SIG-M5 treated with dmso at 0.1 percent for 504 hours (cell line): ENCODE results near the gene HORMAD2.

Source experiments
- DNase-seq: peaks from one replicate; lab custom pipeline; 2025; ENCODE audit not compliant: unreplicated experiment; lab: John Stamatoyannopoulos, UW

The HORMAD2 gene

DNA sequence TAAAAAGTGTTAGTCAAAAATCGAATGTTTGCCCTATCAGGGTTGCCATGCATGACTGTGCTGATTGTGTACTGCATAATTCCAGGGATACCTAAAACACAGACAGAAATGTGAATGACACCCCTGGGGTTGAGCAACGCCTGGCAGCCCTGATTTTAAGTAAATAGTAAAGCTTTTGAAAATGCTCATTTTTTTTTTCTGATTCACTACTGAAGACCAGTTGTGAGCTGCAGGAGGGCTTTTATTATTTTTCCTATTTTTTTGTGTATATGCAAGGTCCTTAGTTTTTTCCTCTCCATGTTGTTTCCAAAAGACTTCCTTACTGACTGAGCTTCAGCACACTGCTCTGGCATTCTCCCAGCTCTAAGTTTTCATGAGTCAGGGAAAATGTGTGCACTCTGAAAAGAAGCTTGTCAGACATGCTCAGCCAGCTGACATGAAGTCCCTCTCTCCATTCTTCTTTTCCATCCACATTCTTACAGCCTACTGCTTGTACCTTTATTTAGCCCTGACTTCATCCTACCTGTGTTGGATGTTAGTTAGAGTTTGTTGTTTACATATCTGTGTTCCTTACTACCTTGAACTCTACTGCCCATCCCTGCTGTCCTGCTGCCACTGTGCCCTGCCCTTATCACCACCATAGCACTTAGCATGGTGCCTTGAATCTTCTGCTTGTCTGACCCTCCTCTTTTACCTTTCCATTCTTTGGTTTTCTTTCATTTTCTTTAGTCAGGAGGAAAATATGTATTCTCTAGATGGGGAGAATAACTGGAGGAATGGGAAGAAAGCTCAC, 79.5 kb downstream of the HORMAD2 start:
- no peak for DNase-seq

DNA sequence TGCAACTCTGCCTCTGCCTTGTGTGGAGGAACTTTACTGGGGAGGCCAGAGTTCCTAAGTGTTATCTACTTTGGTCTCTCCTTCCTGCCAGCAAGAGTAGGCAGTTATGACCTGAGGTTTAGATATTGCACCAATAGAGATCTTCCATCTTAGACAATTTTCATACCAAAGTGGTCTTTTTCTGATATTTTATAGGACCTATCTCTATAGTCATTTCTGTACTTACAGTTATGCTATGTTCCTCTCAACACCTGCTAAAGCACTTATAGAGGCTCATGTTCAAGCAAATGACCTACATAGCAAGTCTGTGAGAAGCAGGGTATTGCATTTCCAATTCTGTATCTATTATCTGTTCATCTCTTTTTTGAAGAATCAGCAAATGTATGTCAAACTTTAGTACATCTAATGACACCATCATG, 80.8 kb downstream of the HORMAD2 start:
- no peak for DNase-seq

- no peak for DNase-seq
Observed at GRCh38 chr22:30167296-30167695, 87.0 kb downstream of the HORMAD2 start.

DNA sequence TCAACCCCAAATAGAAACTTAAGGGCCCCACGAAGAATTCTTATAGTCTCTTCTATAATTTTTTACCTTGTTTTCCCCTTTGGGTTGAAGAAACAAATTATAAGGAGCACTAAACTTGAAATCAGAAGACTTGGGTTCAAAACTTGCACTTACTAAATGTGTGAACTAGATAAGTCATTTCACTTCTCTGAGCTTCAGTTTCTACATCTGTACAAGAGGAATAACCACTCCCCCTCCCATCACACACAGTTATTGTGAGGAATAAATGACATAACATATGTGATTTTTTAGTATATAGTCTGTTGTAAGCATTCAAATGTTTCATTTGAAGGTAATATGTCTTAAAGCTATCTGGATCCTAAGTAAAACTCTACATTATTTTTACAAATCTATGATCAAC, 87.5 kb downstream of the HORMAD2 start:
- no peak for DNase-seq

GRCh38 chr22:30169002-30169401, 88.7 kb downstream of the HORMAD2 start:
- no peak for DNase-seq

GRCh38 chr22:30170129-30170528, 89.9 kb downstream of the HORMAD2 start:
- DNase-seq, result no peak

DNA sequence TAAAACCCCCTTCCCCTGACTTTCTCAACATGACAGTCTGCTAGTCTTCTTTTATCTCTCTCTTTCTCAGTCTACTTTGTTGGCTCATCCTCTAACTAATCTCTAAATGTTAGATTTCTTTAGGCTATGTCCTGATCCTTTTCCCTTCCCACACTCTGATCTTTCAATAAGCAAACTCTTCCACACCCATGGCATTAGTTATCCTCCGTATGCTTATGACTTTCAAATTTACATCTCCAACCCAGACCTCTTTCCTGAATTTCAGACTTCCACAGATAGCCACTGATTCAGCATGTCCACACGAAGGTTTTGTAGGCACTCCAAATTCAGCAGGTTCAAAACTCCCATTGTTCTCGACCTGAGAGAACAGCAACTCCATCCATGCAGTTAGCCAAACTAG, 90.7 kb downstream of the HORMAD2 start:
- no peak for DNase-seq

GRCh38 chr22:30175690-30176288, 95.5 kb downstream of the HORMAD2 start:
- DNase-seq, result no peak

DNA sequence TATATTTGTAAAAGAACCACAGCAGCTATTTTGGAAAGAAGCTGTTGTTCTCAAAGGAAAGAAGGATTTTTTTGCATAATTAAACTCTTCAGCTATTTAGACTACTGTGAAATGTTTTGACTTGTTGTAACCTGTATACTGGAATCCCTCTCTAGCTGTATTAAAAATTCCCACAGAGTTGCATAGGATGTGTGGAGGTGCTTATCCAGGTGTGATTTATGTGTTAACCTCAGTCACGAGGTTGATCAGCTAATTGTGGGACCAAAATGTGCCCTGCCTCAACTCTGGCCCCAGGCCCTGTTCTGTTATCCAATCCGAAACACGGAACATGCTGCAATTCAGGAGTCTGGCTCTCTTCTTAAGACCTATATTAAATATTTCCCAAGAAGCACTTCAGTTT, 96.2 kb downstream of the HORMAD2 start:
- DNase-seq, result no peak

GRCh38 chr22:30178181-30179126, 98.2 kb downstream of the HORMAD2 start:
- DNase-seq, result no peak

DNA sequence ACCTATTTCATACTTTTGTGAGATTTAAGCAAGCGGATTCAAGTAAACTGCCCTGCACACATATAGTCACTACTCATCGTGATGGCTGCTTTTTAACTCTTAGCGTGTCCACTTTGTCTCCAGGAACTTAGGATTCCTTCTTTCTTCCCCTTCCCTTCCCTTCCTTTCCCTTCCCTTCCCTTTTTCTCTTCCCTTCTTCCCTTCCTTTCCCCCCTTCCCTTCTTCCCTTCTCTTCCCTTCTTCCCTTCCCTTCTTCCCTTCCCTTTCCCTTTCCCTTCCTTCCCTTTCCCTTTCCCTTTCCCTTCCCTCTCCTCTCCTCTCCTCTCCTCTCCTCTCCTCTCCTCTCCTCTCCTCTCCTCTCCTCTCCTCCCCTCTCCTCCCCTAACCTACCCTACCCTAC, 100.4 kb downstream of the HORMAD2 start:
- DNase-seq, result no peak

GRCh38 chr22:30181459-30182349, 101.4 kb downstream of the HORMAD2 start:
- DNase-seq, result no peak

GRCh38 chr22:30182350-30182745, 102.1 kb downstream of the HORMAD2 start:
- no peak for DNase-seq

- DNase-seq, result no peak
Observed at GRCh38 chr22:30182815-30183214, 102.6 kb downstream of the HORMAD2 start.

DNA sequence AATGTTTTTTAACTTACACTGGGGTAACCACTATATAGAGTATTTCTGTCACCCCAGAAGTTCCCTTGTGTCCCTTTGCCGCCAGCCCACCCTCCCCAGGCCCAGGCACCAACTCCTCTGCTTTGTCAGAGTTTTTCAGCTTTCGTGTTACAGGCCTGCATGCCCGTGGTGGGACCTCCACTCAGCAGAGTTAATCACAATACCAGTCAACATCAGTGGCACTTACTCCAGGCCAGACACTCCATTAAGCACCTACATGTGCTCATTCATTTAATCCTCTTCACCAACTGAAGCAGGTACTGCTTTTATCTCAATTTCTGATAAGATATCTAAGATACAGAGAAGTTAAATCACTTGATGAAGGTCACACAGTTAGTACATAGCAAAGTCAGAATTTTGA, 103.0 kb downstream of the HORMAD2 start:
- no peak for DNase-seq

- no peak for DNase-seq
Observed at GRCh38 chr22:30183861-30184278, 103.6 kb downstream of the HORMAD2 start.

DNA sequence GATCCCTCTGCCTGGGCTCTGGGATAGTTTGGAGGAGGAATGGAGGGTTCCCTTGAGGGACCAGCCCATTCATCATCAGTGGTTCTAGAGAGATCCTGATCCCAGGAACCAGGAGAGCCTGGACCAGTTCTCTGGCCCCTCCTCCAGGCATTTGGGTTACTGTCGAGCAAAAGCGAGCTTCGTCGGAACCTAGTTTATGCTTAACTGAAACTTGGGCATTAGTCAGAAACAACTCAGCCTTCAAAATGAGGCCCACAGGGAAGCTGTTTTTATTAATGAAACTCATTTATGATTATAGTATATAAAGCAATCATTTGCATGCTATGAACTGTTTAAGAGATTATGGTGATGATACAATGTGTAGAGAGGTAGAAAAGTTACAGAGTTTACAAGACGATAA, 104.9 kb downstream of the HORMAD2 start:
- DNase-seq, result no peak

DNA sequence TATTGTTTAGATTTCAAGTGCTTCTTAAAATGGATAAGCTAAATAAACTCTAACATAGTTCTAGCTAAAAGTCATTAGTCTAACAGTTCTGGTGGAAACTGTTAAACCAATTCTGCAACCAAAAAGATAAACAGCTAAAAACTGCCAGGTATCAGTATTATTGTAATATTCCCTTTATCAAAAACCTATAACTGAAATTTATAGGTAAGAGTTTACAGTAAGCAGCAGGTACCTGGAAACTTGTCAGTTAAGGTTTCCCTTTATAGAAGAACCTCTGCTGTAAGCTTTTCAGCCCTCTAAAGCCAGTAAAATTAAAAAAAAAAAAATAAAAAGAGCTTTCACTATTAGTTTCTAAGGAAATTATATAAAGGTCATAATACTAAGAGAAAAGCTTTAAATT, 105.3 kb downstream of the HORMAD2 start:
- no peak for DNase-seq

- no peak for DNase-seq
Observed at GRCh38 chr22:30186041-30186440, 105.8 kb downstream of the HORMAD2 start.

DNA sequence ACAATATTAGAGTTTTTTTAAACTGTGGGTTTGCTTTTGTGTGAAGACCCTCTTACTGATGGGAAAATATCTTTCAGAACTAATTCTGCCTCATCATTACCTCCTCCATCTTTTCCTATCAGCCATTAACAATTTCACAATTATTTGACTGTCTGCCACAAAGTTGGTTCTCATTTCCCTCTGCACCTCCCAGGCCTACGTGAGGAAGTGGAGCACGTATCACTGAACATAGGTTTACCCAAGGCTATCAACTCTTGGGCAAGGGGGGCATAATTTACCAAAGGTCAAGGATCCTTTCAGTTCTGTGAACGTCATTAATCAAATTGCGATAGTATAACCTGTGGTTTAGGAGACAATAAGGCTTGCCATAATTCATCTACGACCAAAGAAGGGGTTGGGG, 106.2 kb downstream of the HORMAD2 start:
- DNase-seq, result no peak

GRCh38 chr22:30187094-30187493, 106.8 kb downstream of the HORMAD2 start:
- DNase-seq, result no peak
